HEK293 (cell line): Measurements from ENCODE around the gene HMGXB4.

Experiments used
- CTCF ChIA-PET: fragments of 350-600 bp; formaldehyde crosslinking; extraction: SDS; loops from one replicate; lab custom pipeline; 2021; ENCODE audit warnings: antibody characterized with exemption; lab: Yijun Ruan, JAX
- POLR2A ChIA-PET: fragments of 300-600 bp; formaldehyde crosslinking; extraction: SDS; loops from one replicate; lab custom pipeline; 2020; ENCODE audit warnings: antibody characterized with exemption, inconsistent platforms; lab: Yijun Ruan, JAX
- H3K27ac ChIP-seq: fragments of 200-500 bp; sonication (Bioruptor generic); 2 replicates; pipeline ENCODE4 v1.5.1; 2014; ENCODE audit warnings: low read depth, low read length, control low read depth, inconsistent platforms; ENCODE audit errors: extremely low read depth
- H3K36me3 ChIP-seq, 2 experiments: fragments of 200-500 bp in 1 of 2; sonication (Bioruptor generic) in 1 of 2; 1 replicate in 1 of 2; 2 replicates in 1 of 2; pipeline ENCODE4 v1.5.1; 2014 to 2017; ENCODE audit warnings: inconsistent platforms in 2 of 2, low read length in 2 of 2; ENCODE audit not compliant: control insufficient read depth in 2 of 2, insufficient read depth in 1 of 2
- H3K4me1 ChIP-seq: fragments of 200-500 bp; sonication (Bioruptor generic); 2 replicates; pipeline ENCODE4 v1.5.1; 2014; ENCODE audit warnings: mild to moderate bottlenecking, low read length, inconsistent platforms; ENCODE audit not compliant: control insufficient read depth, insufficient read depth
- H3K4me3 ChIP-seq: 2 replicates; pipeline ENCODE4 v1.5.1; 2011; ENCODE audit warnings: low read depth, mild to moderate bottlenecking, control low read depth, low read length, moderate library complexity
- H3K9me3 ChIP-seq: fragments of 200-500 bp; sonication (Bioruptor generic); 2 replicates; pipeline ENCODE4 v1.5.1; 2014; ENCODE audit warnings: low read depth, low read length, inconsistent platforms; ENCODE audit not compliant: control insufficient read depth, insufficient read depth
- BCL6B ChIP-seq: fragments of 450-650 bp; formaldehyde crosslinking; IDR thresholded peaks from 2 replicates; pipeline ENCODE4 v1.5.1; 2017; ENCODE audit warnings: missing biosample characterization, missing genetic modification characterization
- EGR2 ChIP-seq: fragments of 450-650 bp; formaldehyde crosslinking; IDR thresholded peaks from 2 replicates; pipeline ENCODE4 v1.5.1; 2016; ENCODE audit warnings: low read depth, missing biosample characterization, missing genetic modification characterization
- HOXA7 ChIP-seq: sonication (generic); formaldehyde crosslinking; IDR thresholded peaks from 2 replicates; pipeline ENCODE4 v1.8.1; 2022; ENCODE audit warnings: missing genetic modification reagents, borderline replicate concordance
- ZBTB48 ChIP-seq: fragments of 450-650 bp; formaldehyde crosslinking; IDR thresholded peaks from 2 replicates; pipeline ENCODE4 v1.5.1; 2016; ENCODE audit warnings: missing biosample characterization, missing genetic modification characterization
- ZFP37 ChIP-seq: fragments of 450-650 bp; formaldehyde crosslinking; IDR thresholded peaks from 2 replicates; pipeline ENCODE4 v1.5.1; 2016; ENCODE audit warnings: missing biosample characterization, missing genetic modification characterization
- ZNF112 ChIP-seq: fragments of 450-650 bp; formaldehyde crosslinking; IDR thresholded peaks from 2 replicates; pipeline ENCODE4 v1.5.0; 2017; ENCODE audit warnings: missing biosample characterization, missing genetic modification characterization
- ZNF121 ChIP-seq: fragments of 450-650 bp; formaldehyde crosslinking; IDR thresholded peaks from 2 replicates; pipeline ENCODE4 v1.5.1; 2016; ENCODE audit warnings: missing biosample characterization, missing genetic modification characterization
- ZNF202 ChIP-seq: fragments of 450-650 bp; formaldehyde crosslinking; IDR thresholded peaks from 2 replicates; pipeline ENCODE4 v1.5.1; 2016; ENCODE audit warnings: missing biosample characterization, missing genetic modification characterization, borderline replicate concordance
- ZNF221 ChIP-seq: fragments of 450-650 bp; formaldehyde crosslinking; IDR thresholded peaks from 2 replicates; pipeline ENCODE4 v1.5.1; 2017; ENCODE audit warnings: missing biosample characterization, missing genetic modification characterization, borderline replicate concordance
- ZNF324 ChIP-seq: fragments of 450-650 bp; formaldehyde crosslinking; IDR thresholded peaks from 2 replicates; pipeline ENCODE4 v1.5.1; 2016; ENCODE audit warnings: missing biosample characterization, missing genetic modification characterization
- ZNF366 ChIP-seq: fragments of 450-650 bp; formaldehyde crosslinking; conservative IDR thresholded peaks from 2 replicates; pipeline ENCODE4 v1.5.1; 2016; ENCODE audit warnings: missing biosample characterization, missing genetic modification characterization
- ZNF433 ChIP-seq: fragments of 450-650 bp; formaldehyde crosslinking; IDR thresholded peaks from 2 replicates; pipeline ENCODE4 v1.5.1; 2016; ENCODE audit warnings: missing biosample characterization, missing genetic modification characterization, low read depth
- ZNF544 ChIP-seq: fragments of 450-650 bp; formaldehyde crosslinking; IDR thresholded peaks from 2 replicates; pipeline ENCODE4 v1.5.0; 2017; ENCODE audit warnings: missing biosample characterization, missing genetic modification characterization
- ZNF629 ChIP-seq: fragments of 450-650 bp; formaldehyde crosslinking; IDR thresholded peaks from 2 replicates; pipeline ENCODE4 v1.5.1; 2017; ENCODE audit warnings: missing biosample characterization, missing genetic modification characterization
- ZNF792 ChIP-seq: fragments of 450-650 bp; formaldehyde crosslinking; IDR thresholded peaks from 2 replicates; pipeline ENCODE4 v1.5.1; 2016; ENCODE audit warnings: missing biosample characterization, missing genetic modification characterization
- ZSCAN30 ChIP-seq: fragments of 450-650 bp; IDR thresholded peaks from 2 replicates; pipeline ENCODE4 v1.5.1; 2018; ENCODE audit warnings: missing biosample characterization, mild to moderate bottlenecking, missing genetic modification characterization, moderate library complexity
- TF ChIP-seq, protein P1 (sequence below): fragments of 450-650 bp; formaldehyde crosslinking; IDR thresholded peaks from 2 replicates; pipeline ENCODE4 v1.5.1; 2016; ENCODE audit warnings: missing biosample characterization, missing genetic modification characterization, borderline replicate concordance
- TF ChIP-seq, protein P2 (sequence below): fragments of 450-650 bp; formaldehyde crosslinking; IDR thresholded peaks from 2 replicates; pipeline ENCODE4 v1.5.1; 2017; ENCODE audit warnings: missing biosample characterization, missing genetic modification characterization
- TF ChIP-seq, protein P3 (sequence below): fragments of 450-650 bp; formaldehyde crosslinking; IDR thresholded peaks from 2 replicates; pipeline ENCODE4 v1.5.0; 2017; ENCODE audit warnings: missing biosample characterization, missing genetic modification characterization, borderline replicate concordance

HMGXB4 gene

GRCh38 chr22:35215993-35216392 lies 41.3 kb upstream of the HMGXB4 start:
- TF ChIP-seq ZFP37 (tag by site-specific recombination) (no peak), ZNF433 (no peak), EGR2 (no peak), ZNF221 (tag by site-specific recombination) (no peak), ZNF792 (no peak), ZSCAN30 (no peak), ZBTB48 (tag by site-specific recombination) (no peak), ZNF629 (tag by site-specific recombination) (no peak), ZNF202 (no peak)
- TF ChIP-seq, protein P1, sequence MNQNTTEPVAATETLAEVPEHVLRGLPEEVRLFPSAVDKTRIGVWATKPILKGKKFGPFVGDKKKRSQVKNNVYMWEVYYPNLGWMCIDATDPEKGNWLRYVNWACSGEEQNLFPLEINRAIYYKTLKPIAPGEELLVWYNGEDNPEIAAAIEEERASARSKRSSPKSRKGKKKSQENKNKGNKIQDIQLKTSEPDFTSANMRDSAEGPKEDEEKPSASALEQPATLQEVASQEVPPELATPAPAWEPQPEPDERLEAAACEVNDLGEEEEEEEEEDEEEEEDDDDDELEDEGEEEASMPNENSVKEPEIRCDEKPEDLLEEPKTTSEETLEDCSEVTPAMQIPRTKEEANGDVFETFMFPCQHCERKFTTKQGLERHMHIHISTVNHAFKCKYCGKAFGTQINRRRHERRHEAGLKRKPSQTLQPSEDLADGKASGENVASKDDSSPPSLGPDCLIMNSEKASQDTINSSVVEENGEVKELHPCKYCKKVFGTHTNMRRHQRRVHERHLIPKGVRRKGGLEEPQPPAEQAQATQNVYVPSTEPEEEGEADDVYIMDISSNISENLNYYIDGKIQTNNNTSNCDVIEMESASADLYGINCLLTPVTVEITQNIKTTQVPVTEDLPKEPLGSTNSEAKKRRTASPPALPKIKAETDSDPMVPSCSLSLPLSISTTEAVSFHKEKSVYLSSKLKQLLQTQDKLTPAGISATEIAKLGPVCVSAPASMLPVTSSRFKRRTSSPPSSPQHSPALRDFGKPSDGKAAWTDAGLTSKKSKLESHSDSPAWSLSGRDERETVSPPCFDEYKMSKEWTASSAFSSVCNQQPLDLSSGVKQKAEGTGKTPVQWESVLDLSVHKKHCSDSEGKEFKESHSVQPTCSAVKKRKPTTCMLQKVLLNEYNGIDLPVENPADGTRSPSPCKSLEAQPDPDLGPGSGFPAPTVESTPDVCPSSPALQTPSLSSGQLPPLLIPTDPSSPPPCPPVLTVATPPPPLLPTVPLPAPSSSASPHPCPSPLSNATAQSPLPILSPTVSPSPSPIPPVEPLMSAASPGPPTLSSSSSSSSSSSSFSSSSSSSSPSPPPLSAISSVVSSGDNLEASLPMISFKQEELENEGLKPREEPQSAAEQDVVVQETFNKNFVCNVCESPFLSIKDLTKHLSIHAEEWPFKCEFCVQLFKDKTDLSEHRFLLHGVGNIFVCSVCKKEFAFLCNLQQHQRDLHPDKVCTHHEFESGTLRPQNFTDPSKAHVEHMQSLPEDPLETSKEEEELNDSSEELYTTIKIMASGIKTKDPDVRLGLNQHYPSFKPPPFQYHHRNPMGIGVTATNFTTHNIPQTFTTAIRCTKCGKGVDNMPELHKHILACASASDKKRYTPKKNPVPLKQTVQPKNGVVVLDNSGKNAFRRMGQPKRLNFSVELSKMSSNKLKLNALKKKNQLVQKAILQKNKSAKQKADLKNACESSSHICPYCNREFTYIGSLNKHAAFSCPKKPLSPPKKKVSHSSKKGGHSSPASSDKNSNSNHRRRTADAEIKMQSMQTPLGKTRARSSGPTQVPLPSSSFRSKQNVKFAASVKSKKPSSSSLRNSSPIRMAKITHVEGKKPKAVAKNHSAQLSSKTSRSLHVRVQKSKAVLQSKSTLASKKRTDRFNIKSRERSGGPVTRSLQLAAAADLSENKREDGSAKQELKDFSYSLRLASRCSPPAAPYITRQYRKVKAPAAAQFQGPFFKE (tag by site-specific recombination) = no peak
- TF ChIP-seq, protein P2, sequence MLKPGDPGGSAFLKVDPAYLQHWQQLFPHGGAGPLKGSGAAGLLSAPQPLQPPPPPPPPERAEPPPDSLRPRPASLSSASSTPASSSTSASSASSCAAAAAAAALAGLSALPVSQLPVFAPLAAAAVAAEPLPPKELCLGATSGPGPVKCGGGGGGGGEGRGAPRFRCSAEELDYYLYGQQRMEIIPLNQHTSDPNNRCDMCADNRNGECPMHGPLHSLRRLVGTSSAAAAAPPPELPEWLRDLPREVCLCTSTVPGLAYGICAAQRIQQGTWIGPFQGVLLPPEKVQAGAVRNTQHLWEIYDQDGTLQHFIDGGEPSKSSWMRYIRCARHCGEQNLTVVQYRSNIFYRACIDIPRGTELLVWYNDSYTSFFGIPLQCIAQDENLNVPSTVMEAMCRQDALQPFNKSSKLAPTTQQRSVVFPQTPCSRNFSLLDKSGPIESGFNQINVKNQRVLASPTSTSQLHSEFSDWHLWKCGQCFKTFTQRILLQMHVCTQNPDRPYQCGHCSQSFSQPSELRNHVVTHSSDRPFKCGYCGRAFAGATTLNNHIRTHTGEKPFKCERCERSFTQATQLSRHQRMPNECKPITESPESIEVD (tag by site-specific recombination) = no peak
- ChIA-PET POLR2A (no interaction called here), CTCF (interaction anchor here (0.7 to 8.5 kb wide), 4 partner anchors 13 to 173 kb away, joined by 3 to 68 read pairs (median 5); no protein-coding TSS in a partner anchor)
- Histone ChIP-seq H3K9me3 (no peaks in the 10 kb centered on the region), H3K27ac (no peak overlapping the region), H3K36me3 (peaks cover 0 to 22% of the 10 kb centered on the region in 2 experiments; a peak in 1 of 3 replicates), H3K4me3 (no peak overlapping the region), H3K4me1 (no peaks in the 10 kb centered on the region)

- Histone ChIP-seq H3K27ac (no peak overlapping the region), H3K36me3 (peaks cover 0 to 20% of the 10 kb centered on the region in 2 experiments; a peak in 1 of 3 replicates), H3K9me3 (no peaks in the 10 kb centered on the region), H3K4me3 (no peak overlapping the region), H3K4me1 (no peaks in the 10 kb centered on the region)
- POLR2A ChIA-PET = no interaction called here
- TF ChIP-seq EGR2 (no peak), BCL6B (tag by site-specific recombination) (no peak), HOXA7 (CRISPR knock-in tag) (no peak), ZNF324 (tag by site-specific recombination) (no peak), ZNF112 (tag by site-specific recombination) (no peak), ZNF544 (no peak), ZNF121 (tag by site-specific recombination) (no peak), ZNF366 (tag by site-specific recombination) (no peak)
- TF ChIP-seq, protein P3, sequence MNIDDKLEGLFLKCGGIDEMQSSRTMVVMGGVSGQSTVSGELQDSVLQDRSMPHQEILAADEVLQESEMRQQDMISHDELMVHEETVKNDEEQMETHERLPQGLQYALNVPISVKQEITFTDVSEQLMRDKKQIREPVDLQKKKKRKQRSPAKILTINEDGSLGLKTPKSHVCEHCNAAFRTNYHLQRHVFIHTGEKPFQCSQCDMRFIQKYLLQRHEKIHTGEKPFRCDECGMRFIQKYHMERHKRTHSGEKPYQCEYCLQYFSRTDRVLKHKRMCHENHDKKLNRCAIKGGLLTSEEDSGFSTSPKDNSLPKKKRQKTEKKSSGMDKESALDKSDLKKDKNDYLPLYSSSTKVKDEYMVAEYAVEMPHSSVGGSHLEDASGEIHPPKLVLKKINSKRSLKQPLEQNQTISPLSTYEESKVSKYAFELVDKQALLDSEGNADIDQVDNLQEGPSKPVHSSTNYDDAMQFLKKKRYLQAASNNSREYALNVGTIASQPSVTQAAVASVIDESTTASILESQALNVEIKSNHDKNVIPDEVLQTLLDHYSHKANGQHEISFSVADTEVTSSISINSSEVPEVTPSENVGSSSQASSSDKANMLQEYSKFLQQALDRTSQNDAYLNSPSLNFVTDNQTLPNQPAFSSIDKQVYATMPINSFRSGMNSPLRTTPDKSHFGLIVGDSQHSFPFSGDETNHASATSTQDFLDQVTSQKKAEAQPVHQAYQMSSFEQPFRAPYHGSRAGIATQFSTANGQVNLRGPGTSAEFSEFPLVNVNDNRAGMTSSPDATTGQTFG (tag by site-specific recombination) = no peak
- CTCF ChIA-PET = interaction anchor here (1.2 to 8.5 kb wide), 2 partner anchors 14 to 62 kb away, joined by 3 to 68 read pairs; no protein-coding TSS in a partner anchor
Observed at GRCh38 chr22:35217527-35217926, 39.8 kb upstream of the HMGXB4 start.
